ENCODE measurements around the gene PACSIN1. TPM values are rescaled to one million over a fixed set of nuclear protein-coding genes. Genes with fewer than 3 reads are reported as not detected.

PACSIN1 gene
- total and polyA plus RNA-seq, 2 of the 4 experiments (the other 2 are of a cell fraction) = 0.02 TPM; not detected in 1

- Histone ChIP-seq H3K27ac (ENCODE audit: insufficient read depth, low read length) (no peak overlapping the region), H2AFZ (replicated peaks; ENCODE audit: low read length, poor library complexity) (peak overlapping the region; percentile 82), H2BK120ac (ENCODE audit: low read depth, low read length) (no peak overlapping the region), H2AK5ac (ENCODE audit: low read depth, low read length) (peak overlapping the region; percentile 16; the same call in 1 of the 2 replicates), H3K36me3 (ENCODE audit: control insufficient read depth, insufficient read depth, low read length) (no peaks in the 10 kb centered on the region), H2BK5ac (ENCODE audit: low read depth, low read length, poor library complexity, severe bottlenecking) (peak overlapping the region; percentile 10), H3K9me1 (ENCODE audit: insufficient read depth, low read length) (peaks cover 5% of the 10 kb centered on the region; the same call in 1 of the 2 replicates), H3K4me1 (ENCODE audit: control insufficient read depth, insufficient read depth, low read length) (peaks cover 6% of the 10 kb centered on the region), H3K18ac (ENCODE audit: low read depth, low read length) (no peak overlapping the region), H3K4me3 (ENCODE audit: insufficient read depth, low read depth, low read length) (no peak overlapping the region), H3K9ac (ENCODE audit: low read depth, low read length) (no peak overlapping the region), H4K91ac (ENCODE audit: insufficient read depth, low read depth, low read length) (no peak overlapping the region; the same call in 1 of the 2 replicates), H3K9me3 (ENCODE audit: control insufficient read depth, insufficient read depth, low read length) (peaks cover 4% of the 10 kb centered on the region; the same call in 1 of the 2 replicates), H2AK9ac (replicated peaks; ENCODE audit: low read depth, low read length, poor library complexity) (peak overlapping the region; percentile 44), H4K8ac (ENCODE audit: low read depth in 2 of 2, low read length in 2 of 2) (peak overlapping the region in 1 of 2 experiments; percentile 3; a peak in 1 of 4 replicates), H4K20me1 (ENCODE audit: insufficient read depth, low read length) (no peaks in the 10 kb centered on the region), H3K4ac (ENCODE audit: low read depth, low read length) (no peak overlapping the region), H3K79me1 (ENCODE audit: low read depth in 1 of 2, low read length in 2 of 2) (no peaks in the 10 kb centered on the region), H3K27me3 (ENCODE audit: control insufficient read depth, insufficient read depth, low read length) (peaks cover under 1% of the 10 kb centered on the region; the same call in 1 of the 2 replicates), H2BK15ac (ENCODE audit: low read depth, low read length) (no peak overlapping the region), H3K14ac (replicated peaks; ENCODE audit: low read depth, low read length) (no peak overlapping the region), H4K5ac (ENCODE audit: low read depth, low read length) (no peak overlapping the region), H2BK20ac (ENCODE audit: low read depth, low read length) (no peak overlapping the region; the same call in 1 of the 2 replicates), H3K4me2 (ENCODE audit: low read depth, low read length) (peak overlapping the region; percentile 1; the same call in 1 of the 2 replicates), H3K56ac (ENCODE audit: extremely low read depth, insufficient read depth, low read length) (no peak overlapping the region), H3K23ac (ENCODE audit: low read depth, low read length) (no peak overlapping the region)
- no TSS peak for BruUV-seq (replicated peaks)
- dilution Hi-C loops (cut with HindIII; ENCODE audit: low sequenced_read_pairs, unreplicated experiment) (no loop called here), in situ Hi-C loops (cut with MboI; ENCODE audit: low sequenced_read_pairs) (no loop called here), intact Hi-C loops (cut with micrococcal nuclease) (no loop called here)
- 25% methylated on average over 3 of the region's 20 CpGs; no CpG with 5 or more reads in 1 of the 2 experiments for WGBS, 2 experiments (ENCODE audit: extremely low coverage in 2 of 2, insufficient read length in 1 of 2)
- TF ChIP-seq BHLHE40 (IDR thresholded peaks at IDR 0.05; ENCODE audit: low read depth, low read length) = 0 out of 2 replicates have a peak, but pooled peaks have one; percentile 33
- TF ChIP-seq FOS (IDR thresholded peaks at IDR 0.05; ENCODE audit: low read depth, low read length) = 0 out of 2 replicates have a peak, but pooled peaks have one; percentile 9
- TF ChIP-seq RCOR1 (IDR thresholded peaks at IDR 0.05; ENCODE audit: insufficient replicate concordance, low read length) = no peak
- TF ChIP-seq MAFK (IDR thresholded peaks at IDR 0.05; ENCODE audit: low read depth, low read length) = no peak
- no peak for TF ChIP-seq POLR2A (IDR thresholded peaks at IDR 0.05; ENCODE audit: low read depth, low read length)
- no peak for TF ChIP-seq ELK1 (IDR thresholded peaks at IDR 0.05; ENCODE audit: borderline replicate concordance, low read depth, low read length)
- TF ChIP-seq RAD21 (IDR thresholded peaks at IDR 0.05; ENCODE audit: low read length) = no peak
- no peak for TF ChIP-seq USF2 (IDR thresholded peaks at IDR 0.05; ENCODE audit: low read depth, low read length)
- no peak for TF ChIP-seq CEBPB (IDR thresholded peaks at IDR 0.05; ENCODE audit: low read depth, low read length)
- peak; percentile 75 for DNase-seq
- CTCF ChIA-PET = interaction anchor here (0.6 to 1.0 kb wide), 2 partner anchors 85 to 135 kb away, joined by 3 to 10 read pairs; partner anchors contain the start of gene RPS10
- ATAC-seq (ENCODE audit: low read depth) = peak; percentile 86
- POLR2A ChIA-PET (ENCODE audit: unreplicated experiment) = no interaction called here
Observed at GRCh38 chr6:34560366-34561226, 94.7 kb downstream of the PACSIN1 start.
